RWPE2 (cell line): Measurements from ENCODE around the gene XBP1.

Experiments used
- ATAC-seq: fragments of 200-7000 bp; cut with Tn5 transposase; 3 replicates; pipeline ENCODE4 v1.9.1; 2021; ENCODE audit warnings: low read depth
- DNase-seq: peaks from one replicate; pipeline ENCODE4 v3.0.0-alpha.2; 2020; ENCODE audit warnings: low spot score
- H3K27ac ChIP-seq: fragments of 450-650 bp; 2 replicates; pipeline ENCODE4 v1.5.1; 2017; ENCODE audit warnings: mild to moderate bottlenecking; ENCODE audit not compliant: poor library complexity, severe bottlenecking
- H3K27me3 ChIP-seq: fragments of 250-450 bp; sonication (Bioruptor Pico); 2 replicates; pipeline ENCODE4 v1.5.1; 2021; ENCODE audit warnings: mild to moderate bottlenecking, moderate library complexity; ENCODE audit not compliant: insufficient read depth, poor library complexity, severe bottlenecking
- H3K36me3 ChIP-seq: fragments of 250-450 bp; sonication (Bioruptor Pico); 2 replicates; pipeline ENCODE4 v1.5.1; 2020; ENCODE audit warnings: low read depth, mild to moderate bottlenecking, moderate library complexity
- H3K4me1 ChIP-seq: fragments of 250-450 bp; sonication (Bioruptor Pico); 2 replicates; pipeline ENCODE4 v1.5.1; 2021; ENCODE audit warnings: mild to moderate bottlenecking, moderate library complexity; ENCODE audit not compliant: insufficient read depth, poor library complexity, severe bottlenecking
- H3K4me3 ChIP-seq: fragments of 250-450 bp; sonication (Bioruptor Pico); 2 replicates; pipeline ENCODE4 v1.5.1; 2021; ENCODE audit warnings: mild to moderate bottlenecking, moderate library complexity; ENCODE audit not compliant: severe bottlenecking
- H3K9me3 ChIP-seq: fragments of 250-450 bp; sonication (Bioruptor Pico); 2 replicates; pipeline ENCODE4 v1.5.1; 2021; ENCODE audit warnings: mild to moderate bottlenecking, moderate library complexity; ENCODE audit not compliant: severe bottlenecking
- TF ChIP-seq, protein P1 (sequence below): fragments of 450-650 bp; IDR thresholded peaks from one replicate; pipeline ENCODE4 v1.5.1; 2017; ENCODE audit warnings: mild to moderate bottlenecking, moderate library complexity; ENCODE audit not compliant: poor library complexity, severe bottlenecking

XBP1 gene

GRCh38 chr22:28822930-28823551, 22.7 kb upstream of the XBP1 start:
- H3K9me3 ChIP-seq = no peaks in the 10 kb centered on the region
- H3K27ac ChIP-seq = no peak overlapping the region
- H3K4me3 ChIP-seq = no peak overlapping the region
- no peaks in the 10 kb centered on the region for H3K27me3 ChIP-seq
- no peak for DNase-seq
- no peaks in the 10 kb centered on the region for H3K4me1 ChIP-seq
- ATAC-seq = no peak; the same call in 2 of the 3 replicates
- no peaks in the 10 kb centered on the region; the same call in 1 of the 2 replicates for H3K36me3 ChIP-seq
- TF ChIP-seq, protein P1, sequence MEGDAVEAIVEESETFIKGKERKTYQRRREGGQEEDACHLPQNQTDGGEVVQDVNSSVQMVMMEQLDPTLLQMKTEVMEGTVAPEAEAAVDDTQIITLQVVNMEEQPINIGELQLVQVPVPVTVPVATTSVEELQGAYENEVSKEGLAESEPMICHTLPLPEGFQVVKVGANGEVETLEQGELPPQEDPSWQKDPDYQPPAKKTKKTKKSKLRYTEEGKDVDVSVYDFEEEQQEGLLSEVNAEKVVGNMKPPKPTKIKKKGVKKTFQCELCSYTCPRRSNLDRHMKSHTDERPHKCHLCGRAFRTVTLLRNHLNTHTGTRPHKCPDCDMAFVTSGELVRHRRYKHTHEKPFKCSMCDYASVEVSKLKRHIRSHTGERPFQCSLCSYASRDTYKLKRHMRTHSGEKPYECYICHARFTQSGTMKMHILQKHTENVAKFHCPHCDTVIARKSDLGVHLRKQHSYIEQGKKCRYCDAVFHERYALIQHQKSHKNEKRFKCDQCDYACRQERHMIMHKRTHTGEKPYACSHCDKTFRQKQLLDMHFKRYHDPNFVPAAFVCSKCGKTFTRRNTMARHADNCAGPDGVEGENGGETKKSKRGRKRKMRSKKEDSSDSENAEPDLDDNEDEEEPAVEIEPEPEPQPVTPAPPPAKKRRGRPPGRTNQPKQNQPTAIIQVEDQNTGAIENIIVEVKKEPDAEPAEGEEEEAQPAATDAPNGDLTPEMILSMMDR = no peak

DNA sequence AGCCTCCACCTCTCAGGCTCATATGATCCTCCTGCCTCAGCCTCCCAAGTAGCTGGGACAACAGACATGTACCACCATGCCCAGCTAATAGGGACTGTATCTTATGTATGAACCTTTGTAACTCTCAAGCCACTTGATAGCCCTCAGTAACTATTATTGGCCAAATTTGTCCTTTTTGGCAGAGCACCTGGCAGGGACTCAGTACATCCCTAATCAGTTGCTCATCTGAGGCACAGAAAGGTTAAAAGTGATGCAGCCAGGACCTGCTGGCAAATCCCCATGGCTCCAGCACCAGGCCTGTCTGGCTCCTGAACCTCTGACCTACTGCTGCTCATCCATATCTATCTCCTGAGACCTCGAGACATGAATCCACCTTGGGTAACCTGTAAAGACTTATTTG, 21.1 kb upstream of the XBP1 start:
- H3K36me3 ChIP-seq = no peaks in the 10 kb centered on the region; the same call in 1 of the 2 replicates
- no peak overlapping the region for H3K4me3 ChIP-seq
- no peaks in the 10 kb centered on the region for H3K4me1 ChIP-seq
- H3K27me3 ChIP-seq = no peaks in the 10 kb centered on the region
- ATAC-seq (no peak), DNase-seq (no peak)
- H3K27ac ChIP-seq = no peak overlapping the region
- no peaks in the 10 kb centered on the region for H3K9me3 ChIP-seq
- TF ChIP-seq, protein P1 = no peak

- Histone ChIP-seq H3K9me3 (no peaks in the 10 kb centered on the region), H3K4me3 (no peak overlapping the region), H3K36me3 (no peaks in the 10 kb centered on the region; the same call in 1 of the 2 replicates), H3K27ac (no peak overlapping the region), H3K4me1 (no peaks in the 10 kb centered on the region), H3K27me3 (no peaks in the 10 kb centered on the region)
- TF ChIP-seq, protein P1 = no peak
- ATAC-seq (no peak), DNase-seq (no peak)
These were observed 20.5 kb upstream of the XBP1 start for GRCh38 chr22:28820885-28821284.

- H3K4me3 ChIP-seq = no peak overlapping the region
- H3K27me3 ChIP-seq = no peaks in the 10 kb centered on the region
- DNase-seq (no peak), ATAC-seq (no peak)
- no peaks in the 10 kb centered on the region for H3K4me1 ChIP-seq
- TF ChIP-seq, protein P1 = no peak
- no peak overlapping the region for H3K27ac ChIP-seq
- H3K9me3 ChIP-seq = no peaks in the 10 kb centered on the region
- H3K36me3 ChIP-seq = no peaks in the 10 kb centered on the region; the same call in 1 of the 2 replicates
These were observed 19.1 kb upstream of the XBP1 start for GRCh38 chr22:28819253-28820096.
